Osteoblast (primary cell): ENCODE results near the gene HRAS. TPM values are rescaled to one million over a fixed set of nuclear protein-coding genes. Genes with fewer than 3 reads are reported as not detected.

Source experiments
- DNase-seq: peaks from one replicate; pipeline ENCODE4 v3.0.0; 2011; ENCODE audit warnings: low spot score, mixed read lengths; ENCODE audit not compliant: insufficient read length; ENCODE audit errors: missing footprints
- H2AFZ ChIP-seq: 2 replicates; pipeline ENCODE4 v1.6.0; 2011; ENCODE audit warnings: mild to moderate bottlenecking, low read length
- H3K27ac ChIP-seq: 2 replicates; pipeline ENCODE4 v1.5.1; 2011; ENCODE audit warnings: mild to moderate bottlenecking, low read depth, low read length, moderate library complexity
- H3K27me3 ChIP-seq: 2 replicates; pipeline ENCODE4 v1.6.0; 2012; ENCODE audit warnings: mild to moderate bottlenecking, control low read depth, inconsistent platforms, low read length, moderate library complexity; ENCODE audit not compliant: insufficient read depth
- H3K36me3 ChIP-seq: 2 replicates; pipeline ENCODE4 v1.5.1; 2011; ENCODE audit warnings: mild to moderate bottlenecking, low read length, control low read depth, moderate library complexity; ENCODE audit not compliant: insufficient read depth
- H3K4me1 ChIP-seq: 2 replicates; pipeline ENCODE4 v1.5.1; 2011; ENCODE audit warnings: mild to moderate bottlenecking, low read length, control low read depth, moderate library complexity; ENCODE audit not compliant: insufficient read depth
- H3K4me2 ChIP-seq: 2 replicates; pipeline ENCODE4 v1.6.0; 2011; ENCODE audit warnings: mild to moderate bottlenecking, low read length; ENCODE audit not compliant: insufficient read depth
- H3K4me3 ChIP-seq: fragments of 200-600 bp; sonication (generic); 3 replicates; pipeline ENCODE4 v1.5.1; 2012; ENCODE audit warnings: mild to moderate bottlenecking, low read length, inconsistent platforms; ENCODE audit not compliant: insufficient read depth
- H3K79me2 ChIP-seq: 2 replicates; pipeline ENCODE4 v1.6.0; 2012; ENCODE audit warnings: mild to moderate bottlenecking, low read length, control low read depth, inconsistent platforms; ENCODE audit not compliant: insufficient read depth
- H3K9me3 ChIP-seq: 2 replicates; pipeline ENCODE4 v1.5.1; 2011; ENCODE audit warnings: low read depth, low read length, control low read depth
- H4K20me1 ChIP-seq: 2 replicates; pipeline ENCODE4 v1.6.0; 2012; ENCODE audit warnings: mild to moderate bottlenecking, low read length, control low read depth; ENCODE audit not compliant: insufficient read depth
- total RNA-seq: library from RNA; depleted of rRNA; stranded (reverse); fragments of >200 nt; gene quantifications from 2 replicates; pipeline ENCODE4 v1.2.3, GENCODE V29; 2012
- TF ChIP-seq, protein P1 (sequence below): IDR thresholded peaks from 2 replicates; pipeline ENCODE4 v1.5.1; 2011; ENCODE audit warnings: mild to moderate bottlenecking, low read depth, low read length, moderate library complexity; ENCODE audit errors: extremely low read depth

HRAS gene
- total RNA-seq, 1 donor: 28.6 TPM

DNA sequence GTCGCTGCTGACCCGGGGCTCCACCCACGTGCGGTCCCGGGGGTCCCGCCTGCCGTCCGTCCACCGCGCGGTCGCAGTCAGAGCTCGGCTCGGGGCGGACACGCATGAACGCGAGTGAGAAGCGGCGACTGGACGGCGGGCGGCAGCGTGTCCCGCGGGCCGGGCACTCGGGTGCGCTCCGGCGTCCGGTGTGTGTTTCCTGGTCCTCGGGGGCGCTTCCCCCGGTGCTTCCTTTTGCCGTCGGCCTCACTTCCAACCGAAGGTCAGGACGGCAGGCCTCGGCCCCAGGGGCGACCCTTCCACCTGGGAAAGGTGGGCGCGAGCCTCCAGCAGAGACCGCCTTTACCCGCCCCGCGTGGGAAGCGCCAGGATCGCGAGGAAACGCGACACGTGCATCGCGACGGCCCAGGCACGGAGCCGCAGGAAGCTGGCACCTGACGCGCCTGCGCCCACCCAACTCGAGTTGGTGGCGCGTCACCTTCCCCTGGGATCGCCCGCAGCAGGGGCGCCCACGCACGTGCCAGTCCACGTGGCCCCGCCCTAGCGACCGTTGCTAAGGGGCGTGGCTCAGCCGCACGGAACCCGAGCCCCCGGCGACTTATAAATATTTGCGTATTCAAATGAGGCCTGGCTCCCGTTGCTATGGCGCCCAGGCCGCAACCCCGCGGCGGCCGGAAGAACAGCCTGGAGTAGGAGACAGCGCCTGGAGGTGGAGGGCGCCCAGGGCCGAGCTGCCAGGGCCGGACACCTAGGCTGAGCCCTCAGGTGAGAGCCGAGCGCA lies 1.7 kb upstream of the HRAS start, which contains the start of gene LRRC56:
LRRC56 (plus strand) TSS at position 687 of the 781 bp plus-strand sequence. CDS start 3,158 bp downstream, outside the sequence.
- Histone ChIP-seq H3K79me2 (peaks cover 16% of the 10 kb centered on the region), H3K36me3 (peaks cover 8% of the 10 kb centered on the region), H2AFZ (peak within 1 kb of the TSS; percentile 62), H3K9me3 (no peaks in the 10 kb centered on the region), H4K20me1 (peaks cover 18% of the 10 kb centered on the region), H3K27me3 (no peaks in the 10 kb centered on the region), H3K4me2 (peak within 1 kb of the TSS; percentile 84), H3K4me3 (peak within 1 kb of the TSS; percentile 53), H3K4me1 (peaks cover 20% of the 10 kb centered on the region), H3K27ac (no peak within 1 kb of the TSS)
- peak; percentile 99 for DNase-seq
- TF ChIP-seq, protein P1, sequence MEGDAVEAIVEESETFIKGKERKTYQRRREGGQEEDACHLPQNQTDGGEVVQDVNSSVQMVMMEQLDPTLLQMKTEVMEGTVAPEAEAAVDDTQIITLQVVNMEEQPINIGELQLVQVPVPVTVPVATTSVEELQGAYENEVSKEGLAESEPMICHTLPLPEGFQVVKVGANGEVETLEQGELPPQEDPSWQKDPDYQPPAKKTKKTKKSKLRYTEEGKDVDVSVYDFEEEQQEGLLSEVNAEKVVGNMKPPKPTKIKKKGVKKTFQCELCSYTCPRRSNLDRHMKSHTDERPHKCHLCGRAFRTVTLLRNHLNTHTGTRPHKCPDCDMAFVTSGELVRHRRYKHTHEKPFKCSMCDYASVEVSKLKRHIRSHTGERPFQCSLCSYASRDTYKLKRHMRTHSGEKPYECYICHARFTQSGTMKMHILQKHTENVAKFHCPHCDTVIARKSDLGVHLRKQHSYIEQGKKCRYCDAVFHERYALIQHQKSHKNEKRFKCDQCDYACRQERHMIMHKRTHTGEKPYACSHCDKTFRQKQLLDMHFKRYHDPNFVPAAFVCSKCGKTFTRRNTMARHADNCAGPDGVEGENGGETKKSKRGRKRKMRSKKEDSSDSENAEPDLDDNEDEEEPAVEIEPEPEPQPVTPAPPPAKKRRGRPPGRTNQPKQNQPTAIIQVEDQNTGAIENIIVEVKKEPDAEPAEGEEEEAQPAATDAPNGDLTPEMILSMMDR: no peak

- Histone ChIP-seq H3K36me3 (peaks cover 13% of the 10 kb centered on the region), H3K4me1 (peaks cover 20% of the 10 kb centered on the region), H3K27me3 (no peaks in the 10 kb centered on the region), H3K27ac (no peak overlapping the region), H3K4me3 (peak overlapping the region; percentile 80), H3K9me3 (no peaks in the 10 kb centered on the region), H4K20me1 (peaks cover 23% of the 10 kb centered on the region), H2AFZ (no peak overlapping the region), H3K4me2 (no peak overlapping the region), H3K79me2 (peaks cover 16% of the 10 kb centered on the region)
- TF ChIP-seq, protein P1: no peak
- DNase-seq: no peak
These were observed 212 bp downstream of the HRAS start for GRCh38 chr11:535210-535518.

DNA sequence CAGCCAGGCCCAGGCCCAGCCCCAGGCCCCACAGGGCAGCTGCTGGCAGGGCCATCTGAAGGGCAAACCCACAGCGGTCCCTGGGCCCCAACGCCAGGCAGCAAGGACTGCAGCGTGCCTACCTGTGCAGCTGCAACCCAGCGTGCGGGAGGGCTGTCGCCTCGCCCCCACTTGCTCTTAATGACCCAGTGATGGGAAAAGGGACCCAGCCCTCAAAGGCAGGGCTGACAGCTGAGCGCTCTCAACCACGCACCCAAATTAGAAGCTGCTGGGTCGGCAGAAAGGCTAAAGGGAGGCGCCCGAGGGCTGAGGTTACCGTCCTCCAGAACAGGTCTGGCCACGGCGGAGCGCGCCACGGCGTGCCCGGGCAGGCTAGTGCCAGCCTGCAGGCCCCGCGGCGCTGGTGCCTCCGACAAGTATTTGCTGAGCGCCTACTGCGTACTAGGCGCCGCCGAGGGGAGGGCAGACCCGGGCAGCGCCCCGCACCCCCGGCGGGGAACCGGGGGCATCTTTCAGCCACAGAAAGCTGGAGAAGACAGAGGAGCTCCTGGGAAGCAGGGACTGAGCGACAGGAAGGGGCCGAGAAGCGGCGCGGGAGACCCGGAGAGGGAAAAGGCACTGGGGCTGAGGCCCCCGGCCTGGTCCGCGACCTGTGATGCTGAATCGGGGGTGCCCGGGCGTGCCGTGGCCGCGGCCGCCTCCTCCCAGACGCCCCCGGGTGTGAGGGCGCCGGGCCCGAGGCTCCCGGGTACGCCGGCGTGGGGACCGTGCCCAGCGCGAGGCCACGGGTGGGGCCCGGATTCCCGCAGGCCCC lies 773 bp downstream of the HRAS start:
- H3K4me1 ChIP-seq: peaks cover 20% of the 10 kb centered on the region
- DNase-seq: peak; percentile 96
- no peak overlapping the region for H2AFZ ChIP-seq
- peak overlapping the region; percentile 37 for H3K27ac ChIP-seq
- no peaks in the 10 kb centered on the region for H3K27me3 ChIP-seq
- H3K36me3 ChIP-seq: peaks cover 13% of the 10 kb centered on the region
- H3K4me2 ChIP-seq: peak overlapping the region; percentile 87
- peaks cover 16% of the 10 kb centered on the region for H3K79me2 ChIP-seq
- no peaks in the 10 kb centered on the region for H3K9me3 ChIP-seq
- peaks cover 23% of the 10 kb centered on the region for H4K20me1 ChIP-seq
- TF ChIP-seq, protein P1: no peak
- H3K4me3 ChIP-seq: peak overlapping the region; percentile 80
